Caco-2 (cell line): Measurements from ENCODE around the gene VWA3B. TPM values are rescaled to one million over a fixed set of nuclear protein-coding genes. Genes with fewer than 3 reads are reported as not detected.

Source experiments
- BruUV-seq: library from RNA; stranded (reverse); fragments of 400-500 nt; replicated peaks from 2 replicates; lab custom pipeline; 2021; lab: Mats Ljungman, UMichigan
- CTCF ChIA-PET: fragments of 300-600 bp; sonication (Branson Sonifier 250); formaldehyde crosslinking; loops from one replicate; lab custom pipeline; 2022; ENCODE audit warnings: antibody characterized with exemption; lab: Charles Lee
- POLR2A ChIA-PET: fragments of 300-600 bp; sonication (Branson Sonifier 250); formaldehyde crosslinking; loops from one replicate; lab custom pipeline; 2022; ENCODE audit warnings: antibody characterized with exemption; lab: Charles Lee
- DNase-seq, 2 experiments: peaks; one replicate each; pipeline versions ENCODE4 v3.0.0 to v3.0.0-alpha.2; 2020 to 2022
- H3K27me3 ChIP-seq: replicated peaks from 2 replicates; pipeline ENCODE4 v1.6.0; 2011; ENCODE audit warnings: low read length; ENCODE audit not compliant: control insufficient read depth, insufficient read depth
- H3K36me3 ChIP-seq: 2 replicates; pipeline ENCODE4 v1.5.1; 2011; ENCODE audit warnings: low read length; ENCODE audit not compliant: control insufficient read depth, insufficient read depth
- H3K4me1 ChIP-seq: fragments of 250-450 bp; sonication (Bioruptor Pico); 2 replicates; pipeline ENCODE4 v1.5.1; 2020; ENCODE audit warnings: mild to moderate bottlenecking
- H3K4me3 ChIP-seq: 2 replicates; pipeline ENCODE4 v1.5.1; 2011; ENCODE audit warnings: low read depth, mild to moderate bottlenecking, control low read depth, low read length
- H3K9me3 ChIP-seq: fragments of 250-450 bp; sonication (Bioruptor Pico); 2 replicates; pipeline ENCODE4 v1.5.1; 2020; ENCODE audit warnings: mild to moderate bottlenecking, moderate library complexity
- H3K27ac Mint-ChIP-seq: one replicate; pipeline ENCODE4 v1.8.0; 2022; ENCODE audit warnings: mixed read lengths; ENCODE audit not compliant: unreplicated experiment
- H3K27me3 Mint-ChIP-seq: one replicate; pipeline ENCODE4 v1.8.0; 2022; ENCODE audit warnings: mixed read lengths; ENCODE audit not compliant: insufficient read depth, unreplicated experiment
- H3K36me3 Mint-ChIP-seq: one replicate; pipeline ENCODE4 v1.8.0; 2022; ENCODE audit warnings: mild to moderate bottlenecking, mixed read lengths; ENCODE audit not compliant: insufficient read depth, unreplicated experiment
- H3K4me1 Mint-ChIP-seq: one replicate; pipeline ENCODE4 v1.8.0; 2022; ENCODE audit warnings: low read depth, mixed read lengths; ENCODE audit not compliant: unreplicated experiment
- H3K4me3 Mint-ChIP-seq: one replicate; pipeline ENCODE4 v1.8.0; 2022; ENCODE audit warnings: mild to moderate bottlenecking, moderate library complexity, mixed read lengths; ENCODE audit not compliant: unreplicated experiment
- H3K9me3 Mint-ChIP-seq: one replicate; pipeline ENCODE4 v1.8.0; 2022; ENCODE audit warnings: mixed read lengths; ENCODE audit not compliant: unreplicated experiment
- intact Hi-C: fragments of 100-400 bp; cut with micrococcal nuclease; formaldehyde crosslinking; loops from one replicate; pipeline ENCODE4 v1.10.0; 2022; ENCODE audit not compliant: unreplicated experiment
- total RNA-seq: library from RNA; stranded (reverse); gene quantifications from 2 replicates; pipeline ENCODE4 v1.2.3, GENCODE V29; 2022
- TF ChIP-seq, protein P1 (sequence below), 2 experiments: fragments of 200-600 bp in 1 of 2; IDR thresholded peaks; 1 replicate in 1 of 2; 2 replicates in 1 of 2; pipeline versions ENCODE4 v1.5.1 to v1.8.0; 2011 to 2022; ENCODE audit warnings: antibody characterized with exemption in 1 of 2, control low read depth in 1 of 2, inconsistent platforms in 1 of 2, low read depth in 1 of 2, low read length in 1 of 2, mild to moderate bottlenecking in 1 of 2, moderate library complexity in 1 of 2; ENCODE audit not compliant: insufficient read depth in 1 of 2, severe bottlenecking in 1 of 2, unreplicated experiment in 1 of 2

Gene VWA3B
- total RNA-seq, 1 experiment from 2014 or later, result not detected

DNA sequence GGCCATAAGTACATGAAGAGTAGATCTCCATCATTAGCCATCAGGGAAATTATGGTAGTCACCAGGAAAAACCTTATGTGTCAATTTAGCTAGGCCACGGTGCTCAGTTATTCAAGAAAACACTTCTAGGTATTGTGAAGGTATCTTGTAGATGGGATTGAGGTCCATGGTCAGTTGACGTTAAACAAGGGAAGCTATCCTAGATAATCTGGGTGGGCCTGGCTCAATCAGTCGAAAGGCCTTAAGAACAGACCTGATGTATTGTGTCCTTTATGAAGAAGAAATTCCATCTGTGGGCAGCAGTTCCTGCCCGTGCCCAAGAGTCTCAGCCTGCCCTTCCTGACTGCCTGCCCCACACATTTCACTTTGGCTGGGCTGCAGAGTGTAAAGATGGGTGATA, 242.6 kb downstream of the VWA3B start:
- Histone ChIP-seq H3K4me1 (no peaks in the 10 kb centered on the region), H3K4me3 (no peak overlapping the region), H3K9me3 (no peaks in the 10 kb centered on the region; the same call in 1 of the 2 replicates), H3K27me3 (no peaks in the 10 kb centered on the region), H3K36me3 (no peaks in the 10 kb centered on the region)
- H3K27ac Mint-ChIP-seq, result no peak overlapping the region
- TF ChIP-seq, protein P1, sequence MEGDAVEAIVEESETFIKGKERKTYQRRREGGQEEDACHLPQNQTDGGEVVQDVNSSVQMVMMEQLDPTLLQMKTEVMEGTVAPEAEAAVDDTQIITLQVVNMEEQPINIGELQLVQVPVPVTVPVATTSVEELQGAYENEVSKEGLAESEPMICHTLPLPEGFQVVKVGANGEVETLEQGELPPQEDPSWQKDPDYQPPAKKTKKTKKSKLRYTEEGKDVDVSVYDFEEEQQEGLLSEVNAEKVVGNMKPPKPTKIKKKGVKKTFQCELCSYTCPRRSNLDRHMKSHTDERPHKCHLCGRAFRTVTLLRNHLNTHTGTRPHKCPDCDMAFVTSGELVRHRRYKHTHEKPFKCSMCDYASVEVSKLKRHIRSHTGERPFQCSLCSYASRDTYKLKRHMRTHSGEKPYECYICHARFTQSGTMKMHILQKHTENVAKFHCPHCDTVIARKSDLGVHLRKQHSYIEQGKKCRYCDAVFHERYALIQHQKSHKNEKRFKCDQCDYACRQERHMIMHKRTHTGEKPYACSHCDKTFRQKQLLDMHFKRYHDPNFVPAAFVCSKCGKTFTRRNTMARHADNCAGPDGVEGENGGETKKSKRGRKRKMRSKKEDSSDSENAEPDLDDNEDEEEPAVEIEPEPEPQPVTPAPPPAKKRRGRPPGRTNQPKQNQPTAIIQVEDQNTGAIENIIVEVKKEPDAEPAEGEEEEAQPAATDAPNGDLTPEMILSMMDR (IDR thresholded peaks at IDR 0.05; ENCODE audit: insufficient read depth in 1 of 2, low read depth in 1 of 2, low read length in 1 of 2, severe bottlenecking in 1 of 2, unreplicated experiment in 1 of 2), result no peak
- intact Hi-C loops, result no loop called here
- BruUV-seq, result no TSS peak
- POLR2A ChIA-PET, result no interaction called here
- H3K36me3 Mint-ChIP-seq, result no peaks in the 10 kb centered on the region
- CTCF ChIA-PET, result no interaction called here
- H3K27me3 Mint-ChIP-seq, result peaks cover 6% of the 10 kb centered on the region
- no peaks in the 10 kb centered on the region for H3K4me1 Mint-ChIP-seq
- H3K9me3 Mint-ChIP-seq, result no peaks in the 10 kb centered on the region
- DNase-seq, result no peak
- no peak overlapping the region for H3K4me3 Mint-ChIP-seq

DNA sequence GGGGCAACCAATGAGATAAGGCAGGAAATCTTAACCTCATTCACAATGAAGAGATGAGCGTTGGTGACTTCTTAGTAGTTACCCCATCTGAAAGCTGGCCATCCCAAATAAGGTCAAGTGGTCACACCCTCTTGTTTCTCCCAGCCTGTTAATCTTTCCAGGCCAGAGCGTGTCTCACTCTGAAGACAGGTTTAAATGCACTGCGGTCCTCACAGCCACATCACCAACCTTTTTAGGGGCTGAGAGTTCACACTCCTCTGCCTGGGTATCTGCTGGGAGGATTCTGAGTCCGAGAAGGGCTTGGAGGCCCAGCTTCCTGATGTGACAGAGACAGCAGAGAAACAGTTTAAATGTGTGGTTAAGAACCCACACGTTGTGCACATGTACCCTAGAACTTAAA, 246.0 kb downstream of the VWA3B start:
- H3K27me3 Mint-ChIP-seq, result peaks cover 17% of the 10 kb centered on the region
- no peaks in the 10 kb centered on the region for H3K36me3 ChIP-seq
- no peak for DNase-seq
- ChIA-PET CTCF (no interaction called here), POLR2A (no interaction called here)
- no peaks in the 10 kb centered on the region for H3K27me3 ChIP-seq
- H3K4me3 ChIP-seq, result no peak overlapping the region
- H3K4me1 Mint-ChIP-seq, result no peaks in the 10 kb centered on the region
- TF ChIP-seq, protein P1 (IDR thresholded peaks at IDR 0.05; ENCODE audit: insufficient read depth in 1 of 2, low read depth in 1 of 2, low read length in 1 of 2, severe bottlenecking in 1 of 2, unreplicated experiment in 1 of 2), result no peak
- H3K36me3 Mint-ChIP-seq, result no peaks in the 10 kb centered on the region
- H3K4me3 Mint-ChIP-seq, result no peak overlapping the region
- H3K4me1 ChIP-seq, result no peaks in the 10 kb centered on the region
- H3K27ac Mint-ChIP-seq, result no peak overlapping the region
- no TSS peak for BruUV-seq
- no peaks in the 10 kb centered on the region for H3K9me3 Mint-ChIP-seq
- no peaks in the 10 kb centered on the region; the same call in 1 of the 2 replicates for H3K9me3 ChIP-seq
- intact Hi-C loops, result no loop called here

DNA sequence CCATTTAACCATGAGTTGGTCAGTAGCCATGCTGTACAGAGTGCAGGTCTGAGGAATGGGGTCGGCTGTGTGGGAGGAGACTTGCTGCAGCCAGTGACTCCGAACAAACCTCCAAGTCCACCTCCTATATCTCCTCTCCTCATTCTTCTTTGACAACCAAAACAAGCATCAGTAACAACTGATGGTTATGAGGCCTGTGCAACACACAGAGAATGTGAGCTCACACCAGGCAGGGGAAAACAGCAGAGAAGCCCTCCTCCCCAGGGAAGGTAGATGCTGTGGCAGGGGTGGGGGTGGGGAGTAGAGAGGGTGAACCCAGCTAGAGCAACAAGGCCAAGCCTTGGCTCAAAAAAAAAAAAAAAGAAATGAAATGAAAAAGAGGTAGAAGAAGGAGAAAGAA, 247.0 kb downstream of the VWA3B start:
- no peak for DNase-seq
- no peak overlapping the region for H3K27ac Mint-ChIP-seq
- BruUV-seq, result no TSS peak
- Histone ChIP-seq H3K36me3 (no peaks in the 10 kb centered on the region), H3K9me3 (no peaks in the 10 kb centered on the region), H3K27me3 (no peaks in the 10 kb centered on the region), H3K4me1 (no peaks in the 10 kb centered on the region), H3K4me3 (no peak overlapping the region)
- intact Hi-C loops, result no loop called here
- POLR2A ChIA-PET, result no interaction called here
- CTCF ChIA-PET, result no interaction called here
- TF ChIP-seq, protein P1 (IDR thresholded peaks at IDR 0.05; ENCODE audit: insufficient read depth in 1 of 2, low read depth in 1 of 2, low read length in 1 of 2, severe bottlenecking in 1 of 2, unreplicated experiment in 1 of 2), result no peak
- H3K36me3 Mint-ChIP-seq, result no peaks in the 10 kb centered on the region
- H3K27me3 Mint-ChIP-seq, result peaks cover 17% of the 10 kb centered on the region
- no peaks in the 10 kb centered on the region for H3K9me3 Mint-ChIP-seq
- H3K4me3 Mint-ChIP-seq, result no peak overlapping the region
- no peaks in the 10 kb centered on the region for H3K4me1 Mint-ChIP-seq
